SH-SY5Y (cell line): ENCODE measurements around the gene TADA3.

Experiments
- GATA2 ChIP-seq: IDR thresholded peaks from 2 replicates; pipeline ENCODE4 v1.6.1; 2011; ENCODE audit warnings: mild to moderate bottlenecking, low read depth, low read length
- GATA3 ChIP-seq: IDR thresholded peaks from 2 replicates; pipeline ENCODE4 v1.6.1; 2011; ENCODE audit warnings: low read depth, mild to moderate bottlenecking, low read length, moderate library complexity

Gene TADA3

GRCh38 chr3:9818666-9819335, 26.5 kb upstream of the TADA3 start:
- no peak for TF ChIP-seq GATA3
- TF ChIP-seq GATA2, result no peak

GRCh38 chr3:9817436-9817835, 25.2 kb upstream of the TADA3 start:
- TF ChIP-seq GATA3 (no peak), GATA2 (no peak)

GRCh38 chr3:9815986-9816385, 23.7 kb upstream of the TADA3 start:
- no peak for TF ChIP-seq GATA2
- TF ChIP-seq GATA3, result no peak

GRCh38 chr3:9812870-9813483, 20.7 kb upstream of the TADA3 start:
- no peak for TF ChIP-seq GATA2

- TF ChIP-seq GATA3 (no peak), GATA2 (no peak)
These were observed 18.6 kb upstream of the TADA3 start for GRCh38 chr3:9810846-9811245.

GRCh38 chr3:9810433-9810770, 18.1 kb upstream of the TADA3 start:
- TF ChIP-seq GATA2 (no peak), GATA3 (no peak)

- no peak for TF ChIP-seq GATA2
- TF ChIP-seq GATA3, result no peak
These were observed 17.6 kb upstream of the TADA3 start, which contains the start of gene TTLL3 for GRCh38 chr3:9809615-9810432. TSS of gene TTLL3 (plus strand) at chr3:9810262. CDS start at chr3:9810662, 400 bp downstream.

GRCh38 chr3:9809239-9809614, 17.0 kb upstream of the TADA3 start:
- TF ChIP-seq GATA3, result no peak

- TF ChIP-seq GATA2 (no peak), GATA3 (no peak)
These were observed 16.2 kb upstream of the TADA3 start for GRCh38 chr3:9808345-9809037.

- TF ChIP-seq GATA3 (no peak), GATA2 (no peak)
These were observed 15.7 kb upstream of the TADA3 start for GRCh38 chr3:9807981-9808344.

- TF ChIP-seq GATA3 (no peak), GATA2 (no peak)
These were observed 14.7 kb upstream of the TADA3 start for GRCh38 chr3:9806688-9807589.

- TF ChIP-seq GATA2 (no peak), GATA3 (no peak)
These were observed 13.9 kb upstream of the TADA3 start for GRCh38 chr3:9806137-9806536.

- TF ChIP-seq GATA3 (no peak), GATA2 (no peak)
These were observed 12.7 kb upstream of the TADA3 start for GRCh38 chr3:9804996-9805395.
